T47D (cell line): ENCODE data around the gene EML4.

Experiments used
- DNase-seq, 2 experiments: peaks; one replicate each; pipeline versions ENCODE4 v3.0.0 to v3.0.0-alpha.2; 2011 to 2012; ENCODE audit warnings: low read depth in 1 of 2, low spot score in 1 of 2
- JUND ChIP-seq: IDR thresholded peaks from 2 replicates; pipeline ENCODE4 v1.6.1; 2012; ENCODE audit warnings: low read depth
- in situ Hi-C: cut with HindIII; loops from 2 replicates; pipeline ENCODE4 v1.10.0; 2016; ENCODE audit warnings: low sequenced_read_pairs, low pct_unique_long_range_greater_than_20kb

EML4 gene

DNA sequence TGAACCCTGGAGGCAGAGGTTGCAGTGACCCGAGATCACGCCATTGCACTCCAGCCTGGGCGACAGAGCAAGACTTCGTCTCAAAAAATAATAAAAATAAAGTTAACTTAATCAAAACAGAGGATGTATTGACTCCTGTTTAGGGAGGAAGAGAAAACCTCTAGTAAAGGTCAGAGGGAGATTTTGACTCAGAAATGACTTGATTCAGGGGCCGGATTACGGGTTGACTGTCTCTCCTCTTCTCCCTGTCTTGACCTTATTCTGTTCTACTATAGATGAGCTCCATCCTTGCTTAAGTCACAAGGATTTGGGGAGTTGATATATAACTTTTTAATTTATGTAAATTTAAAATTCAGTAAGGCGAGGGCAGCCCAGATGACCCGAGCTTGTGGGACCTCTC, 120.9 kb downstream of the EML4 start:
- no peak for TF ChIP-seq JUND
- DNase-seq: no peak
- in situ Hi-C loops: no loop called here

DNA sequence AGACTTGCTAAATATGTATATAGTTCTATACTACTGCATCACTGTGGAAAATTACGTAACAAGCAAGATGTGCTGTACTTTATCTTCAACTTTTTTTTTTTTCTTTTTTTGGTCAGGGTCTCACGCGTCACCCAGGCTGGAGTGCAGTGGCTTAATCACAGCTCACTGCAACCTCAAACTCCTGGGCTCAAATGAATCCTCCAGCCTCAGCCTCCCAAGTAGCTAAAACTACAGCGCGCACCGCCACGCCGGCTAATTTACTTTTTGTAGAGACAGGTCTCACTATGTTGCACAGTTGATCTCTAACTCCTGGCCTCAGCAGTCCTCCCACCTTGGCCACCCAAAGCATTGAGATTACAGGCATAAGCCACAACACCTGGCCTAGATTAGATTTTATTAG, 123.9 kb downstream of the EML4 start:
- in situ Hi-C loops: no loop called here
- DNase-seq: no peak

DNA sequence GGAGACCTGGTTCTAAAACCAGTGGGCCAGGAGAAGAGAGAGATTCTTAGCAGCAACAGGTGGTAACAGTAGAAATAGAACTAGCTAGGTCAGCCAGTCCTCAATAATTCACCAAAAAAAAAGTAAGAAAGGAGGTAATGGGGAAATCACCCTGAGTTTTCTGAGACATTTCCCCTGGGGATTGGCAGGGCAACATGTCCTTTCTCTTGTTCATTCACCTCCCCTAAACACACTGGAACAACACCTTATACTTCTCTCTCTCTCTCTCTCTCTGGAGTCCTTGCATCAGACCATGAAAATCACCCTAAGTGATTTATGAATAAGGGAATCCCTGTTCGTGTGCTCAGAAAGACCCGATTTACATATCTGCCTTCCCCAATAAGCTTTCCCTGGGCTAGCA, 127.1 kb downstream of the EML4 start:
- no peak for TF ChIP-seq JUND
- in situ Hi-C loops: no loop called here
- DNase-seq: no peak

More for the DNA sequence above, 123.9 kb downstream of the EML4 start:
- no peak for TF ChIP-seq JUND

DNA sequence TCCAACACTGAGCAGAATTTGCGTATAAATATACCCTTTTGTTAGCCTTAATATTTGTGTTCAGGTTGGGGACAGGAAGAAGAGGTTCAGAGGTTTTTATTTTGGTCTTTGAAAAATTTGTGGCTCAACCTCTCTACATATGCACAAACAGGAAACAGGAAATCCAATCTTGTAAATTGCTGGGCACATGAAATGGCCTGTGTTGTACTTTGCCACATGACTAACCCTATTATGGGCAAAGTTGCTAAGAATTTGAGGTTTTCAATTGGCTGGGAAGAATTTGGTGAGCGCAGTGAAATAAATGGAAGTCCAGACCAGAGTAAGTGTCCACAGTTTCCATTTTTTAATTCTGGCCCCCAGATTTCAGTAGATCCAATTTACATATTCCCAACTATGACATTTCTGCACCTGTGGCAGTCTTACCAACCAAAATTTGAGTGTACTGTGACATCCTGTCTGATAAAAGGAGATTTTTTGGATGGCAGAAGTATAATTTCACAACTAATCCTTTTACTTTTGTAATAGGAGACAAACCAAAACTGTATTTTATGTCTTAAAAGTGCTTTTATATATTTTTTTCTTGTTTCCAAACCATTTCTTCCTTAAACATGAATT, 128.3 kb downstream of the EML4 start:
- in situ Hi-C loops: no loop called here
- no peak for TF ChIP-seq JUND
- DNase-seq: no peak

DNA sequence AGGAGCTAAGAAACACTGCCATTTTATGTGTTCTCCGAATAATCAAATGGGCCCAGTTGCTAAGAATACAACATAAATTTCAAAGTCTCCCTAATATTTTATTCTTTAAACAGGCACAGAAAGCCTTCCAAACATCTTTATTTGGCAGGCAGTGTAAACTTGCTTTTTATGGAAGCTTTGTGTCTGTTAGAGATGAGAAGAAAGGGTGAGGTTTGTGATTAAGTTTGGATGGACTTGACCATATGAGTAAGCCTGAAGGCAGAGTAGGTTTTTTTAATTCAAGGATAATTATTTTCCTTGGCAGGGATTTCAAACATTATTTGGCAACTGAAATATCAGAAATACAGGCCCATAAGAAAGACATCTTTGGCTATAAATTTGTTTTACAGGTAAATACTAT, 129.0 kb downstream of the EML4 start:
- in situ Hi-C loops: no loop called here
- TF ChIP-seq JUND: no peak

DNA sequence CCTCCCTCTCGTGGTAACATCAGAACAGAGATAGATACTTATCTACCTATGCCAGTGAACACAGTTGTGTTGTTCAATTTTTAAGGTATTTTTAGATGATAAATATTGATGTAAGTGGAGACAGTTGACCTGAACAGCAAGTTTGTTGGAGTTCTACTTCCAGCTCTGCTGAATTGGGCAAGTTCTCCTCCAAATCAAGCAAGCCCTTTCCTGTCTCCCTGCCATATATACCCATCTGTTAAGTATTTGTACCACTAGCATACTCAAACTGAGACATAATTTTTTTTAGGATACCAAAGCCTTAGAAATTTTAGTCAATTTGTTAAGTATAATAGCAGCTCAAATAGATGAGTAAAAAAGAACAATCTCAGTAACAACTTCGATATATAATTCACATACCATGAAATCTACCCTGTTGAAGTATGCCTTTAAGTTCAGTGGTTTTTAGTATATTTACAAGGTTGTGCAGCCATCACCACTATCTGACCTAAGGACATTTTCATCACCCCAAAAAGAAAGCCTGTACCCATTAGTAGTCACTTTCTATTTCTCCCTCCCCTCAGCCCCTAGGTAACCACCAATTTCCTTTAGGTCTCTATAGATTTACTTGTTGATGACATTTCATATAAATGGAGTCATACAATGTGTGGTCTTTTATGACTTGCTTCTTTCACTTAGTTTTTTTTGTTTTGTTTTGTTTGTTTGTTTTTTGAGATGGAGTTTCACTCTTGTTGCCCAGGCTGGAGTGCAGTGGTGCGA, 130.0 kb downstream of the EML4 start:
- no peak for TF ChIP-seq JUND
- DNase-seq: no peak
- in situ Hi-C loops: no loop called here

More for the DNA sequence above, 129.0 kb downstream of the EML4 start:
- no peak for DNase-seq

DNA sequence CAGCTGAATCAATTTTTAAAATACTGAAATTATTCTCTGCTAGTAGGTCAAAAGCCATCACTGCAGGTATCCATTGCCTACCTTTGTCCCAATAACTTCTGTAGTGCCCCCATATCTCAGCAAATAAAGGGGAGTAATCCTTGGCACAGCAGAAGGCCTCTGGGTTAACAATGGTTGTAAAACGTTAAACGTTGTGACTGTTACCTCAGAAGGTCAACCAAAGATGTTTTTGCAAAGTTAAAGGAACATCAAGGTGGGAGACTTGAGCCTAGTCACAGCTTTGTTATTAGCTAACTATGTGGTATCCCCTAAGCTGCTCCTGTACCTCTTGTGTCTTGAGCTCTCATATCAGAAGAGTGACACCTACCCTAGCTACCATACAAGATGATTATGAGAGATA, 131.4 kb downstream of the EML4 start:
- DNase-seq: no peak
- in situ Hi-C loops: no loop called here
- no peak for TF ChIP-seq JUND

DNA sequence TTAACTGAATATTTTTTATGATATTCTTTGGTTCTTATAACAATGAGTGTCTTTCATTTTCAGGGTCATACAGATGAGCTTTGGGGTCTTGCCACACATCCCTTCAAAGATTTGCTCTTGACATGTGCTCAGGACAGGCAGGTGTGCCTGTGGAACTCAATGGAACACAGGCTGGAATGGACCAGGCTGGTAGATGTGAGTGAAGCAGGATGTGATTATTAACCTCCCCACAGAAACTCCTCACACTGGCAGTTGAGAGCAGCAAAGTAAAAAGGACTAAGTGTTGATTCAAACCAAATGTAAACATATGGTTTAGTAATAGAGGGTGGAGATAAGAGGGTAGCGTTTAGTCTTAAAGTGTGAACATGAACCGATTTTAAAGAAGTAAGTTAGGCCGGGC, 134.1 kb downstream of the EML4 start:
- TF ChIP-seq JUND: no peak
- in situ Hi-C loops: no loop called here
- DNase-seq: no peak

DNA sequence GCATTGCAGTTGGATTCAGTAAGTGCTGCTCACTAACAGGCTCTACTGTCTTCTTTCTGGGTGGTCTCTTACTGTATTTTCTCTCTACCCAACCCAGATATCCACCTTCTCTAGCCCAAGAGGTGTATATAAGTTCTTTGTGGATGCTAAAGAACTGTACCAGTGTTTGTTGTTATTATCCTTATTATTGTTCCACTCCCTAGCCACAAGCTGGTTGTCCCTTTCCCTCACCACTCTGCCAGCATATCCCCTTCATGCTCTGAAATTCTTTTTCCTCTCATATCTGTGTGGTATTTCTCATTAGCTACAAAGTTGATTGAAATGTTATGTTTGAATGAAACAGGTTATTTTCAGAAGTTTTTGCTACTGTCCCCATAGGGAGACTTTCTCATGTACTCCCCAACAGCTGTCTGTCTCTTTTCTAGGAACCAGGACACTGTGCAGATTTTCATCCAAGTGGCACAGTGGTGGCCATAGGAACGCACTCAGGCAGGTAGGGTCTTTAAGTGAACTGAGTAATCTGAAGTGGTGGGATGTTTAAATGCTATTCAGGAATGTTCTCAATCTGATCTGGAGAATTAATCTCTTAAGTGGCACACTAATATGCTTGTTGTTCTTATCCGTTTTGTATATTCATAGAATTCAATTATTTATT, 135.0 kb downstream of the EML4 start:
- TF ChIP-seq JUND: no peak
- DNase-seq: no peak
- in situ Hi-C loops: no loop called here

DNA sequence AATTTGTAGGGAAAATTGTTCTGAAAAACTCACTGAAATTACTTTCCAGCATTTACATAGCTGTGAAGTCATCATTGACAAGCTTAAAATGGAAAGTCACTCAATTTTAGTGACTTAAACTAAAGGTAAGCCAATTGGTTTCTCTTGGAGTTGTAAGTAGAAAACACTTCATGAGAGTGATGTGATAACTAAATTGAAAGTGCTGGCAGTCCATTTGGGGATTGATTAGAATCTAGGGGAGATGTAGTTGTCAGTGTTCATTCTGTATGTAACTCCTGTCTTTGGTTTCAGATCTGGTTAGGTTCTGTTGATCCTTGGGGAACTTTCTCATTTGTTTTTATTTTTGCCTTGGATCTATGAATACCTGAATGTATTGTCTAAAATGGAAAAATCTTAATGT, 138.0 kb downstream of the EML4 start:
- no peak for TF ChIP-seq JUND
- no peak for DNase-seq
- in situ Hi-C loops: no loop called here

DNA sequence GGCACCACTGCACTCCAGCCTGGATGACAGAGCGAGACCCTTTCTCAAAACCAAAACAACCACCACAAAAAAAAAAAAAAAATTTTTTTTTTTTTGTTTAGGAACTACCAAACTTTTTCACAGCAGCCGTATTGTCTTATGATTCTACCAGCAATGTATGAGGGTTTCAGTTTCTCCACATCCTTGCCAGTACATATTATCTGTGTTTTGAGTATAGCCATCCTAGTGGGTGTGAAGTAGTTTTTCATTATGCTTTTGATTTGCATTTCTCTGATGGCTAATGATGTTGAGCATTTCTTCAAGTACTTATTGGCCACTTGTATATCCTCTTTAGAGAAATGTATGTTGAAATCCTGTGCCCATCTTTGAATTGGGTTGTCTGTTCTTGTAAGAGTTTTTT, 140.2 kb downstream of the EML4 start:
- in situ Hi-C loops: no loop called here
- no peak for DNase-seq
- no peak for TF ChIP-seq JUND

DNA sequence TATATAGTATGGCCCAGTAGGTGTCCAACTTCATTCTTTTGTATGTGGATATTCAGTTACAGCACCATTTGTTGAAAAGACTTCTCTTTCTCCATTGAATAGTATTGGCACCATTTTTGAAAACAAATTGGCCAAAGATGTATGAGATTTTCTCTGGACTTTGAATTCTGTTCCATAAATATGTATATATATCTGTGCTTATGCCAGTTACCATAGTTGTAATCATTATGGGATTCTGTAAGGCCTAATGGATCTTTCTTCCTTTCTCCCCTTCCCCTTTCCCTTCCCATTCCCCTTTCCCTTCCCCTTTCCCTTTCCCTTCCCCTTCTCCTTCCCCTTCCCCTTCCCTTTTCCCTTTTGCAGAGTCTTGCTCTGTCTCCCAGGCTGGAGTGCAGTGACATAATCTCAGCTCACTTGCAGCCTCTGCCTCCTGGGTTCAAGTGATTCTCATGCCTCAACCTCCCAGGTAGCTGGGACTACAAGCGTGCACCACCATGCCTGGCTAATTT, 140.9 kb downstream of the EML4 start:
- no peak for DNase-seq
- no peak for TF ChIP-seq JUND
- in situ Hi-C loops: no loop called here

DNA sequence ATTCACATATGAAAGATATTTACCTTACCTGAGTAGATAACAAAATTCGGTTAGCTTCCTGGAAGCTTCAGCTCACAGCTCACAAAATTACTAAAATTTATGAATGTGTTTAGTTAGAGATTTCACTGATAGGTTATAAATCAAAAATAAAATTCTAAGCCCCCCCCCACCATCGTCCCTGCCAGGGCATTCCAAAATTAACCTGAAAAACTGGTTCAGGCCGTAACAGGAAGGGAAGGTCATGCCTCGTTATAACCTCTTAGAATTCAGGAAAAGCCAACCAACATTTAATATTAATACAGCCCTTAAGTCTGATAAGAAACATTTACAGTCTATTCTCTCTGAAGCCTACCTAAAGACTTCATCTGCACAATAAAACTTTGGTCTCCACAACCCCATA, 143.0 kb downstream of the EML4 start:
- no peak for TF ChIP-seq JUND
- peak in 1 of 2 experiments; percentile 12 for DNase-seq
- in situ Hi-C loops: no loop called here
